Neuronal stem cell (in vitro differentiated cells): ENCODE data around the gene DNASE2B.

Experiments
- DNase-seq: peaks from one replicate; pipeline ENCODE4 v3.0.0-alpha.2; 2013; ENCODE audit warnings: low spot score
- H2AFZ ChIP-seq: one replicate; pipeline ENCODE4 v1.6.1; 2013; ENCODE audit warnings: mild to moderate bottlenecking, low read length, inconsistent platforms
- H2AK5ac ChIP-seq: 2 replicates; pipeline ENCODE4 v1.6.1; 2013; ENCODE audit warnings: low read depth, mild to moderate bottlenecking, inconsistent platforms, low read length, moderate library complexity, mixed read lengths
- H2BK120ac ChIP-seq: 2 replicates; pipeline ENCODE4 v1.6.1; 2013; ENCODE audit warnings: low read depth, mild to moderate bottlenecking, inconsistent platforms, low read length, moderate library complexity, mixed read lengths
- H2BK12ac ChIP-seq: one replicate; pipeline ENCODE4 v1.6.1; 2013; ENCODE audit warnings: low read length, inconsistent platforms
- H2BK15ac ChIP-seq: 2 replicates; pipeline ENCODE4 v1.6.1; 2013; ENCODE audit warnings: mild to moderate bottlenecking, low read length, inconsistent platforms, mixed read lengths
- H2BK5ac ChIP-seq: one replicate; pipeline ENCODE4 v1.6.1; 2013; ENCODE audit warnings: inconsistent platforms, mild to moderate bottlenecking, low read length, moderate library complexity
- H3K14ac ChIP-seq: one replicate; pipeline ENCODE4 v1.6.1; 2013; ENCODE audit warnings: low read length, inconsistent platforms
- H3K18ac ChIP-seq: 2 replicates; pipeline ENCODE4 v1.6.1; 2013; ENCODE audit warnings: low read length, inconsistent platforms
- H3K23ac ChIP-seq: 2 replicates; pipeline ENCODE4 v1.6.1; 2013; ENCODE audit warnings: low read depth, mild to moderate bottlenecking, mixed read lengths, low read length, inconsistent platforms; ENCODE audit not compliant: poor library complexity
- H3K27ac ChIP-seq: replicated peaks from 3 replicates; pipeline ENCODE4 v1.5.1; 2013; ENCODE audit warnings: low read length, inconsistent platforms
- H3K27me3 ChIP-seq, 3 experiments: 2 replicates each; pipeline ENCODE4 v1.6.1; 2013; ENCODE audit warnings: low read length in 3 of 3, mild to moderate bottlenecking in 2 of 3, inconsistent platforms in 1 of 3, low read depth in 1 of 3, mixed read lengths in 1 of 3, moderate library complexity in 1 of 3; ENCODE audit not compliant: control insufficient read depth in 3 of 3, insufficient read depth in 3 of 3
- H3K36me3 ChIP-seq, 2 donors: replicated peaks in 1 of 2; 2 replicates each; pipeline ENCODE4 v1.6.1; 2013; ENCODE audit warnings: low read length in 2 of 2; ENCODE audit not compliant: control insufficient read depth in 2 of 2, insufficient read depth in 2 of 2
- H3K4ac ChIP-seq: 2 replicates; pipeline ENCODE4 v1.6.1; 2013; ENCODE audit warnings: inconsistent platforms, mild to moderate bottlenecking, low read length, moderate library complexity
- H3K4me1 ChIP-seq, 2 donors: 1 replicate in 1 of 2; 2 replicates in 1 of 2; pipeline ENCODE4 v1.6.1; 2013; ENCODE audit warnings: low read length in 2 of 2, low read depth in 1 of 2; ENCODE audit not compliant: control insufficient read depth in 2 of 2, insufficient read depth in 1 of 2
- H3K4me2 ChIP-seq: one replicate; pipeline ENCODE4 v1.6.1; 2013; ENCODE audit warnings: mild to moderate bottlenecking, low read length, inconsistent platforms; ENCODE audit not compliant: insufficient read depth, poor library complexity, severe bottlenecking
- H3K4me3 ChIP-seq, 2 donors: 2 replicates each; pipeline ENCODE4 v1.5.1; 2013; ENCODE audit warnings: low read length in 2 of 2, mild to moderate bottlenecking in 2 of 2, inconsistent platforms in 1 of 2, moderate library complexity in 1 of 2
- H3K79me1 ChIP-seq: one replicate; pipeline ENCODE4 v1.6.1; 2013; ENCODE audit warnings: low read depth, mild to moderate bottlenecking, inconsistent platforms, low read length, moderate library complexity
- H3K9ac ChIP-seq: one replicate; pipeline ENCODE4 v1.6.1; 2013; ENCODE audit warnings: mild to moderate bottlenecking, low read depth, low read length, inconsistent platforms; ENCODE audit not compliant: poor library complexity
- H3K9me3 ChIP-seq, 2 donors: replicated peaks in 1 of 2; 2 replicates each; pipeline versions ENCODE3 to v1.6.1; 2013; ENCODE audit warnings: low read length in 2 of 2, mild to moderate bottlenecking in 2 of 2, inconsistent platforms in 1 of 2, low read depth in 1 of 2, mixed read lengths in 1 of 2, moderate library complexity in 1 of 2; ENCODE audit not compliant: control insufficient read depth in 2 of 2, insufficient read depth in 1 of 2
- H4K8ac ChIP-seq: one replicate; pipeline ENCODE4 v1.6.1; 2013; ENCODE audit warnings: low read depth, mild to moderate bottlenecking, inconsistent platforms, low read length, moderate library complexity
- H4K91ac ChIP-seq: one replicate; pipeline ENCODE4 v1.6.1; 2013; ENCODE audit warnings: low read length, low read depth, mild to moderate bottlenecking, inconsistent platforms; ENCODE audit not compliant: poor library complexity
- WGBS, 2 donors: extraction: QIAGEN DNeasy Blood & Tissue Kit; methylation state at CpG; one replicate each; pipeline ENCODE4 v1.1.7; 2013; ENCODE audit warnings: missing lambda C conversion rate in 2 of 2, mixed read lengths in 1 of 2; ENCODE audit not compliant: insufficient read length in 2 of 2, insufficient replicate concordance in 1 of 2; ENCODE audit errors: extremely low coverage in 2 of 2; 5-methylcytosine and 5-hydroxymethylcytosine counted together

Gene DNASE2B

GRCh38 chr1:84434801-84435549 is 36.7 kb downstream of the DNASE2B start:
- WGBS, 2 donors: no CpG with 5 or more reads among the region's 4 CpGs
- H3K4ac ChIP-seq: no peak overlapping the region
- H3K4me2 ChIP-seq: no peak overlapping the region
- H4K91ac ChIP-seq: no peak overlapping the region
- no peaks in the 10 kb centered on the region for H3K79me1 ChIP-seq
- H3K23ac ChIP-seq: no peak overlapping the region
- no peak overlapping the region for H3K4me3 ChIP-seq
- no peak overlapping the region for H2AFZ ChIP-seq
- no peak overlapping the region for H2BK5ac ChIP-seq
- no peak overlapping the region for H2BK120ac ChIP-seq
- no peak overlapping the region for H2BK15ac ChIP-seq
- H3K4me1 ChIP-seq: no peaks in the 10 kb centered on the region
- H3K27me3 ChIP-seq: no peaks in the 10 kb centered on the region
- no peak overlapping the region for H3K18ac ChIP-seq
- no peak overlapping the region for H3K14ac ChIP-seq
- no peaks in the 10 kb centered on the region for H3K36me3 ChIP-seq
- no peak for DNase-seq
- H2BK12ac ChIP-seq: no peak overlapping the region
- no peaks in the 10 kb centered on the region for H3K9me3 ChIP-seq
- H4K8ac ChIP-seq: no peak overlapping the region
- H3K27ac ChIP-seq: no peak overlapping the region
- no peak overlapping the region for H2AK5ac ChIP-seq
- no peak overlapping the region for H3K9ac ChIP-seq

- no peaks in the 10 kb centered on the region for H3K27me3 ChIP-seq
- no peaks in the 10 kb centered on the region for H3K36me3 ChIP-seq
- no peak overlapping the region for H3K9ac ChIP-seq
- H4K8ac ChIP-seq: no peak overlapping the region
- no peaks in the 10 kb centered on the region for H3K9me3 ChIP-seq
- H3K23ac ChIP-seq: no peak overlapping the region
- no peak overlapping the region for H3K18ac ChIP-seq
- no peak overlapping the region for H2AFZ ChIP-seq
- H2BK15ac ChIP-seq: no peak overlapping the region
- H3K4ac ChIP-seq: no peak overlapping the region
- no peak overlapping the region for H3K4me2 ChIP-seq
- H3K79me1 ChIP-seq: no peaks in the 10 kb centered on the region
- no peak overlapping the region for H3K27ac ChIP-seq
- H4K91ac ChIP-seq: no peak overlapping the region
- no peak overlapping the region for H2BK12ac ChIP-seq
- no peak overlapping the region for H2BK5ac ChIP-seq
- H2AK5ac ChIP-seq: no peak overlapping the region
- no peaks in the 10 kb centered on the region for H3K4me1 ChIP-seq
- WGBS, 2 donors: no CpG with 5 or more reads among the region's 5 CpGs
- no peak overlapping the region for H3K14ac ChIP-seq
- no peak overlapping the region for H2BK120ac ChIP-seq
- no peak overlapping the region for H3K4me3 ChIP-seq
- no peak for DNase-seq
Measured at GRCh38 chr1:84436876-84437655, 38.8 kb downstream of the DNASE2B start.

GRCh38 chr1:84442256-84442655 is 44.0 kb downstream of the DNASE2B start:
- no peak overlapping the region for H3K4ac ChIP-seq
- no peak overlapping the region for H2AK5ac ChIP-seq
- no peaks in the 10 kb centered on the region for H3K79me1 ChIP-seq
- no peak overlapping the region for H3K18ac ChIP-seq
- H3K4me2 ChIP-seq: no peak overlapping the region
- no peak for DNase-seq
- no peak overlapping the region for H4K91ac ChIP-seq
- H3K4me3 ChIP-seq: no peak overlapping the region
- H2AFZ ChIP-seq: no peak overlapping the region
- H3K9ac ChIP-seq: no peak overlapping the region
- H4K8ac ChIP-seq: no peak overlapping the region
- WGBS, 2 donors: no CpG with 5 or more reads among the region's 2 CpGs
- no peak overlapping the region for H2BK120ac ChIP-seq
- H3K4me1 ChIP-seq: no peaks in the 10 kb centered on the region
- H2BK5ac ChIP-seq: no peak overlapping the region
- H3K9me3 ChIP-seq: no peaks in the 10 kb centered on the region
- H3K36me3 ChIP-seq: no peaks in the 10 kb centered on the region
- no peak overlapping the region for H2BK15ac ChIP-seq
- H3K27me3 ChIP-seq: no peaks in the 10 kb centered on the region
- H2BK12ac ChIP-seq: no peak overlapping the region
- H3K27ac ChIP-seq: no peak overlapping the region
- no peak overlapping the region for H3K23ac ChIP-seq
- H3K14ac ChIP-seq: no peak overlapping the region
